Measurements from ENCODE around the gene S100A14.

Gene S100A14

DNA sequence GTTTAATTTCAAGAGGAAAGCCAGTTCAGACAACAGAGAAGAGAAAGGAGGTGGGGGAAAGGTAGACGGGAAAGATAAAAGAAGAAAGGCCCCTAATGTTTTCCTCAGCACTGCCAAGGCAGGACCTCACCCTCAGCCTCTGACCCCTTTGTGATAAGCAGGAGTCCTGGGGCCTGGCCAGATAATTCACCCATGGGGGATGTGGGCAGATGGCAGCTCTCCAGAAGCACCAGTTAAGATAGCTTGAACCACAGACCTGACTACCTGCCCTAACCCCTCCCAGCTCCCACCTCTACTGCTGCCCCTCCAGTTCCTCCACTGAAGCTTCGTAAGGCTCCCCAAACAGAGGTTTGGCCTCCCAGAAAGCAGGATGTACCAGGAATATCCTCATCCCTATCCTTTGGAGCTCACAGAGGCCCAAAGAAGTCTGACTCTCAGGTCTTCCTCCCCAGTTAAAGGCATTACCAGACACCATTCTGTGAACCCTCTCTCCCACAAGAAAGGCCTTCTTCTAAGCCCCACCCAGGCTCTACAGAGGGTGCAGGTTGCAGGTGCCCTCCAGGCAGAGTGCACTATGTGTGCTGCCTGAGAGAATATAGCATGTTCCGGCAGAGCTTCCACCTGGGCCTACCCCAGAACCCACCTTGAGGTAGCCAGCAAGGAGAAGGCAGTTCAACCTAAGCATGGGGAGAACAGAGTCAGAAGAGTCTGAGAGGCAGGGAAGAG lies 33.2 kb upstream of the S100A14 start:
- peaks cover 4% of the 10 kb centered on the region; the same call in 1 of the 2 replicates for H3K4me1 ChIP-seq
- TF ChIP-seq, protein P1, sequence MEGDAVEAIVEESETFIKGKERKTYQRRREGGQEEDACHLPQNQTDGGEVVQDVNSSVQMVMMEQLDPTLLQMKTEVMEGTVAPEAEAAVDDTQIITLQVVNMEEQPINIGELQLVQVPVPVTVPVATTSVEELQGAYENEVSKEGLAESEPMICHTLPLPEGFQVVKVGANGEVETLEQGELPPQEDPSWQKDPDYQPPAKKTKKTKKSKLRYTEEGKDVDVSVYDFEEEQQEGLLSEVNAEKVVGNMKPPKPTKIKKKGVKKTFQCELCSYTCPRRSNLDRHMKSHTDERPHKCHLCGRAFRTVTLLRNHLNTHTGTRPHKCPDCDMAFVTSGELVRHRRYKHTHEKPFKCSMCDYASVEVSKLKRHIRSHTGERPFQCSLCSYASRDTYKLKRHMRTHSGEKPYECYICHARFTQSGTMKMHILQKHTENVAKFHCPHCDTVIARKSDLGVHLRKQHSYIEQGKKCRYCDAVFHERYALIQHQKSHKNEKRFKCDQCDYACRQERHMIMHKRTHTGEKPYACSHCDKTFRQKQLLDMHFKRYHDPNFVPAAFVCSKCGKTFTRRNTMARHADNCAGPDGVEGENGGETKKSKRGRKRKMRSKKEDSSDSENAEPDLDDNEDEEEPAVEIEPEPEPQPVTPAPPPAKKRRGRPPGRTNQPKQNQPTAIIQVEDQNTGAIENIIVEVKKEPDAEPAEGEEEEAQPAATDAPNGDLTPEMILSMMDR (IDR thresholded peaks at IDR 0.05; ENCODE audit: low read depth, low read length), result no peak
- no peaks in the 10 kb centered on the region for H3K9me3 ChIP-seq
- H3K27me3 ChIP-seq, result no peaks in the 10 kb centered on the region
- no peak overlapping the region for H3K4me3 ChIP-seq (ENCODE audit: low read depth, low read length)
- DNase-seq, result no peak
- peaks cover 27% of the 10 kb centered on the region for H3K36me3 ChIP-seq

- DNase-seq, result no peak
- H3K4me3 ChIP-seq (ENCODE audit: low read depth, low read length), result no peak overlapping the region
- peaks cover 39% of the 10 kb centered on the region for H3K36me3 ChIP-seq
- H3K4me1 ChIP-seq, result peaks cover 4% of the 10 kb centered on the region; the same call in 1 of the 2 replicates
- H3K9me3 ChIP-seq, result no peaks in the 10 kb centered on the region
- TF ChIP-seq, protein P1 (IDR thresholded peaks at IDR 0.05; ENCODE audit: low read depth, low read length), result no peak
- no peaks in the 10 kb centered on the region for H3K27me3 ChIP-seq
Observed at GRCh38 chr1:153648000-153648643, 32.0 kb upstream of the S100A14 start.

DNA sequence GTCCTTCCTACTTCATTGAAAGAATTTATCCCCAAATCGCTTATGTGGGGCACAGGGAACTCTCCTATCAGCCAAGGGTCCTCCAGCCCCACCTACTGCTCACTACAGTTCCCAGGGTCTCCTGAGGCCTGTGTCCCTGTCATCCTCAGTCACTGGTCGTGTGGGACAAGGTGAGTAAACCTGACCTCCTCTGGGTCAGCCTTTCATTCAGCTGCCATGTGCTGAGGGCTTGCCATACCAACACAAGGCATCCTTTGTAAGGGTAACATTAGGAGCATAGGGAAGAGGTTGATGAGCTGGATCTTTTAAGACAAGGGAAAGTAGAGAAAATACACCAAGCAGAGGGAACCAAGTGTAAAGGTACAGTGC lies 31.2 kb upstream of the S100A14 start:
- DNase-seq, result no peak
- Histone ChIP-seq H3K4me3 (ENCODE audit: low read depth, low read length) (no peak overlapping the region), H3K4me1 (peaks cover 4% of the 10 kb centered on the region; the same call in 1 of the 2 replicates), H3K36me3 (peaks cover 47% of the 10 kb centered on the region), H3K27me3 (no peaks in the 10 kb centered on the region), H3K9me3 (no peaks in the 10 kb centered on the region)
- TF ChIP-seq, protein P1 (IDR thresholded peaks at IDR 0.05; ENCODE audit: low read depth, low read length), result no peak; the same call in 1 of the 2 replicates

DNA sequence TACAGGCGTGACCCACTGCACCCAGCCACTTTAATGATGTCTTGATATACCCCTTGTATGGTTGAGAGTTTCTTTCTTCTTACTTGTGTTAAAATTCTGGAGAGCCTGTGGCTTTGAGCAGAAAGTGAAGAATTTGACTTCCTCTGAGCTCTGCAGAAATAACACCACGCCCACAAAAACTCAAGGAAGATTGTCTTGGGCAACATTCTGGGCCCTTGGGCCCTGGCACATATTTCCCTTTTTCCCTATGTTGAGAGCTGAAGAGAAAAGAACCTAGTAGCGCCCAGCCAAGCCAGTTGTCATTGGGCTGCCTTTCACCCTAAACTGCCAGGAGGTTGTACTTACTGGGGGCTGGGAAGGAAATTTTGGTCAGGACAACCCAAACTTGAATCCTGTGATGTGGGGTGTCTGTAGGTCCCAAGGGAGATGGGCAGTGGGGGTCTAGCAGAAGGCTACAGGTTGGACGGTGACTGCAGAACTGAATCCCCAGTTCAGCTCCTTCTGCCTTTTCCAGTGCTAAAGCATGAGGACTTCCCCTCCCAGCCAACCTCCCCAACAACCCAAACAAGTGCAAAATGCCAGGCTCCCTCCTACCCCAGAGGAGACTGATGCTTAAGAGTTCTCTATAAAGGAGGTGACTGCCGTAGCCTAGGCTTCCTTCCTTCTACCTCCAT lies 30.7 kb upstream of the S100A14 start:
- Histone ChIP-seq H3K27me3 (no peaks in the 10 kb centered on the region), H3K4me1 (peaks cover 4% of the 10 kb centered on the region; the same call in 1 of the 2 replicates), H3K4me3 (ENCODE audit: low read depth, low read length) (no peak overlapping the region), H3K36me3 (peaks cover 52% of the 10 kb centered on the region), H3K9me3 (no peaks in the 10 kb centered on the region)
- DNase-seq, result no peak
- TF ChIP-seq, protein P1 (IDR thresholded peaks at IDR 0.05; ENCODE audit: low read depth, low read length), result no peak

DNA sequence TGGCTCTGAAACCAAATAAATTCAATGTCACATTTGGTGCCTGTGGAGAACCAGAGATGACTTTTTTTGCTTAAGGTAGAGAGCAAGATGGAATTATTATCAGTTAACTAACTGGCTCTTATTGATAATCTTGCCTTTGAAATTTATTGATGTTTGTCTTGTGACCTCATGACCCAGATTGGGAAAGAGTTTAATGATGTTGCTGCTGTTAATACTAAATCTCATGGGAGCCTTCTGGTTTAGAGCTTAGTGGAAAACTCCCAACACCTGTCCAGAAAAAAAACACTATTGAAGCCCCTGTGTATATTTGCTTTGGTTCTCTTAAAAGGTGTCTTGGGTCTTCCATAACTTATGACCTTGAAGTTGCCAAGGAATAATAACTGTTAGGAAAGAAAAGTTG lies 27.7 kb upstream of the S100A14 start:
- DNase-seq, result no peak
- peaks cover 82% of the 10 kb centered on the region for H3K36me3 ChIP-seq
- no peak overlapping the region for H3K4me3 ChIP-seq (ENCODE audit: low read depth, low read length)
- H3K27me3 ChIP-seq, result no peaks in the 10 kb centered on the region
- no peaks in the 10 kb centered on the region; the same call in 1 of the 2 replicates for H3K4me1 ChIP-seq
- TF ChIP-seq, protein P1 (IDR thresholded peaks at IDR 0.05; ENCODE audit: low read depth, low read length), result no peak
- no peaks in the 10 kb centered on the region for H3K9me3 ChIP-seq
